ENCODE results near the gene CHCHD3.

The CHCHD3 gene

DNA sequence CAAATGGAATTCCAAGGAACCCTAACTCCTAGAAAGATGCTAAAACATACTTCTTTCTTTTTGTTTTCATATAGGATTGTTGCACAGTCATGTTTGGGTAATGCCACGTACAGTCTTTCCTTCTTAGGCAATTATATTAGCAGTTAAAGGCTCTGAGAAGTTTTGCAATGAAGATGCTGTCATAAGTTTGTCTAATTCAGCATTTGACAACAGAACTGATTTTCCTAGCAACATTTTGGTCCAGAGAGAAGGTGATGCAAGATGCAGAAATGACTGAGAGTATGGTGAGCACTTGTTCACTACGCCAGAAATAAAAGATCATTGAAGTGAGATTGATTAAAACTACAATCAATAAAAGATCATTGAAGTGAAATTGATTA is 321.7 kb downstream of the CHCHD3 start:
- no peak for DNase-seq

DNA sequence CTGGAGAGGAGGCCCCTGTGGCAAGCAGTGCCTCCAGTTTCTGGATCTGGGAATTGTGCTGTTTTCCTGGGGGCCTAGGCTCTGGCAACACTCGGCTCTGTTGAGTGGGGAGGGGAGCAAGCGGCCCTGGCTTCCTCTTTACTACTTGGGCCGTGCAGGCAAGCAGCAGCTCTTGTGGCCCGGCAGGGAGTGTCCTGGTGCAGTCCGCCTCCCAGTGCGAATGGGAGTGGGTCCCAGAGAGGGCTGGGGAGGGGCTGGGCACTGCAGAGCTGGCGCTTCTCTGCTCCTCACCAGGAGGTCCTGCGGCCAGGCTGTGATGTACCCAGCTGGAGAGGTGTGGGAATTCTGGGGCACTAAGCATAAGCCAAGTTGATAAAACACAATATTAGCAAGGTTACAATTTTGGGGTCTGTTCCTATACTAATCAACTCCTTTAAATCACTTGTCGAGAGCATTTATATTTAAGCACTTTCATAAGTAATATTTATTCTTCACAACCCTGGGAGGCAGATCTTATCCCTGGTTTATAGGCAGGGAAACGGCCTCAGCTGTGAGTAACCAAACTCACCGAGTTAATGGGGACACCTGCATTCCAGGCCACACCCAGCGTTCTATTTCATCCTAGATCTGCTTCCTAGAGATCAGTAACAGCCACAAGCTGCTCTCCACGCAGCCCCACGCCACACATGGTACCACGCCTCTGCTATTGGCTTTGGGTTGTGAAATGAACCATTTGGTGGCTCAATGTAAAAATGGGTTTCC is 322.2 kb downstream of the CHCHD3 start:
- DNase-seq, result no peak

DNA sequence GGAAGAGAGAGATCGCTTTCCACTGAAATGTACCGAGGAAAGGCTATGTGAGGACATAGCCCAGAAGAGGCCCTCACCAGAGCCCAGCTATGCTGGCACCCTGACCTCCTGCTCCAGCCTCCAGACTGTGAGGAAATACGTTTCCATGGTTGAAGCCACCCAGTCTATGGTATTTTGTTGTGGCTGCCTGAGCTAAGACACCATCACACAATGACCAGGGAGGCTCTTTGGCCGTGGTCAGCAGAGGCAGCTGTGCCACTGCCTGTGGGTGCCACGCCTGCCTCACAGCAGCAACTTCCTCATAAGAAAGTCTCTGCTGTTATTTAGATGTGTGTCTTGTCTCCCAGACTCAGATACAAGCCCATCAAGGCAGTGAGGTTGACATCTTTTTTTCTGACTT is 322.9 kb downstream of the CHCHD3 start:
- no peak for DNase-seq

DNA sequence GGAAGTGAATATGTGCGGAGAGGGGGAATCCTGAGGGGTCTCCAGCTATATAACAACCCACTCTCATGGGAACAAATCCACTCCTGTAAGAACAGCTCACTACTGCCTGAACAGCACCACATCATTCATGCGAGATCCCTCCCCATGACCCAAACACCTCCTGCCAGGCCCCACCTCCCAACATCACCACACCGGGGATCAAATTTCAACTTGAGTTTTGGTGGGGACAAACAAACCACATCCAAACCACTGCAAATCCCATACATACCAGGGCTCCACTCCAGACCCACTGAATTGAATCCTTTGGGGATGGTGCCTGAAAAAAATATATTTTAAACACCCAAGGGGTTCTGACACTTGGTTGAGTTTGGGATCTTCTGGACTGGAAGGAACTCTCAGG is 324.1 kb downstream of the CHCHD3 start:
- no peak for DNase-seq

- no peak for DNase-seq
Observed at GRCh38 chr7:132756484-132756990, 325.4 kb downstream of the CHCHD3 start.

DNA sequence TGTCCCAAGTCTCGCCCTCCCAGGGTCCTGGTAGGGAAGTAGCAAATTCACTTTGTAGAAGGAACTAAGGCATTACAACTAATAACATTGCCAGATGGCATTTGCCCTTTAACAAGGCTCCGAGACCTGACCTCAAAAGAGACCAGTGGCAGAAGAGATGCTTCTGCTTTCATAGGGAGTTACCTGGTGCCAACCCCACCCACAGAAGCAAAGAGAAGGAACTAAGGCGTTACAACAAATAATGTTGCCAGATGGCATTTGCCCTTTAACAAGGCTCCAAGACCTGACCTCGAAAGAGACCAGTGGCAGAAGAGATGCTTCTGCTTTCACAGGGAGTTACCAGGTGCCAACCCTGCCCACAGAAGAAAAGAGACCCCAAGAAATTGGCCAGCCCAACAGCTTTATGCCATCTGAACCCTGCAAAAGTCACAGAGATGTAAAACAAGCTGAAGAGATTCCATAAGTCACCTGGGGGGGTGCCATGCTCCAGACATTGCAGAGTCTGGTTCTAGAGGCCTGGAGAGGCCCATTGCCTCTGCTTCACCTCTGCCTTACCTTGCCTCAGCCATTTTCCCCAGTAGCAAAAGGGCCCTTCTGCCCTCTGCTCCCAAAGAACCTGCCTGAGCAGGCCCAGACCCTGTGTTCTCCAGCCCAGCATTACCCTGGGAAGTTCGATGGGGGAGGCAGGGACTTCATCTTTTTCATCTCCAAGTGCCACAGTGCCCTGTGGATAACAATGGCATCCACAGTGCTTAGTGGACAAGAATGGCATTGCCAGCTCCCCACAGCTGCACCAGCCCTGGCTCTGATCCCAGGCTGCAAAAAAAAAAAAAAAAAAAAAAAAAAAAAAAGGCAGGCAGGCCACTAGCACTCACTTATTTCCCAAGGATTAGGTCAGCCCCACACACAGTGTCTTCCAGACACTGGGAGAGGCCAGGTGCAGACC is 326.1 kb downstream of the CHCHD3 start:
- no peak for DNase-seq

GRCh38 chr7:132752431-132752830 is 329.5 kb downstream of the CHCHD3 start:
- DNase-seq, result no peak

GRCh38 chr7:132751244-132751647 is 330.6 kb downstream of the CHCHD3 start:
- DNase-seq, result no peak

- no peak for DNase-seq
Observed at GRCh38 chr7:132750530-132751217, 331.2 kb downstream of the CHCHD3 start.

DNA sequence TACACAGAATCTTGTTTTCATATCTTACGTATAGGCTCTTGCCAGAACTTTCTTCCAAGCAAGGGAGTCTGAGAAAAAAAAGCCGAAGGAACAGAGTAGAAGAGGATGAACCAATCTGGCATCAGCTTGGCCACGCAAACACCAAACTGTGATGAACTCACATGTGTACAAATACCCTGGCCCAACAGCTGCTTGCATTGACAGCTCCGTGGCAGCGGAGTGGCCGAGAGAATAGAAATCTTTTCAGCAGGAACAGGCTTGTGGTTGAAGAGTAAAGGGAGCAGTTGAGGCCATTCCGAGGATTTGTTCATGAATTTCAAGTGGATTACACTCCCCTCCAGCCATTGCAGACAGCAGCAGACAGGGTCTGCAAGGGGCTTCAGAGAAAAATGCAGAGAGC is 331.8 kb downstream of the CHCHD3 start:
- DNase-seq, result no peak

DNA sequence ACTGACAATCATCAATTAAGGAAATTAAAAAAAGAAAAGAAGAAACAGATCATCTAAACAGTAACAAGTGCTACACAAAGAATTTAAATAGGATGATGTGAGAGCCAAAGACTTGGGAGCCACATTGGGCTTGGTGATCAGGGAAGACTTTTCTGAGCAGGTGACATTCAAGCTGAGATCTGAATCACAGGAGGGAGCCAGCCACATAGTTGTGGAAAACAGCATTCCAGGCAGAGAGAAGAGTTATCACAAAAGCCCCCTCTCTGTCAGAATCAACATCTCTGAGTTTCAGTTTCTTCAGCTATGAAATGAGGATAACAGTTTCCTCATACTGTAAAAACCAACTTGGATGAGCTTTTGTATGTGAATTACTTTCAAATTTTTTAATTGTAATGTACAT is 336.4 kb downstream of the CHCHD3 start:
- DNase-seq, result no peak

GRCh38 chr7:132743974-132744373 is 337.9 kb downstream of the CHCHD3 start:
- DNase-seq, result no peak

DNA sequence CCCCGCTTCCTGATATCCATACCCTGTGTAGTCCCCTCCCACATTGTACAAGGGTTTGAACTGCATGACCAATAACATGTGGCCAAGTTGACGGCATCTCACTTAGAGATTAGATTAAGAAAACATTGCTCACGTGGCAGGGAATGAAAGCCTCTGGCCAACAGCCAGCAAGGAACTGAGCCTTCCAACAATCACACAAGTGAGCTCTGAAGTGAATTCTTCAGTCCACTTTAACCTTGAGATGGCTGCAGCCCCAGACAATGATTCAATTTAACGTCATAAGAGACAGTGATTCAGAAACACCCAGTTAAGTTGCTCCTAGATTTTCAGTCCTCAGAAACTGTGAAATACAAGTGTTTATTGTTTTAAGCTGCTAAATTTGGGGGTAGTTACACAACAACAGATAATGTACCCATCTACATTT is 339.7 kb downstream of the CHCHD3 start:
- no peak for DNase-seq

- DNase-seq, result no peak
Observed at GRCh38 chr7:132740176-132740575, 341.7 kb downstream of the CHCHD3 start.

- DNase-seq, result no peak
Observed at GRCh38 chr7:132739271-132739955, 342.5 kb downstream of the CHCHD3 start.

GRCh38 chr7:132738254-132738653 is 343.6 kb downstream of the CHCHD3 start:
- no peak for DNase-seq

GRCh38 chr7:132735476-132735875 is 346.4 kb downstream of the CHCHD3 start:
- no peak for DNase-seq
